AG04449 (cell line): ENCODE measurements around the gene KCNJ6.
"Not testable (repeated sequence)": the region's sequence is repeated elsewhere in the genome, so short reads cannot be mapped to it uniquely, and the experiment has no call there.

Source experiments
- CTCF ChIA-PET: fragments of 350-600 bp; formaldehyde crosslinking; extraction: SDS; loops from one replicate; lab custom pipeline; 2021; ENCODE audit warnings: antibody characterized with exemption; lab: Yijun Ruan, JAX
- POLR2A ChIA-PET: fragments of 400-600, 350-600 bp; formaldehyde crosslinking; extraction: SDS; loops from one replicate; lab custom pipeline; 2020; ENCODE audit warnings: antibody characterized with exemption, inconsistent platforms; lab: Yijun Ruan, JAX
- DNase-seq: peaks from one replicate; pipeline ENCODE4 v3.0.0-alpha.2; 2010; ENCODE audit warnings: low read depth, low spot score
- H3K4me3 ChIP-seq: 2 replicates; pipeline ENCODE4 v1.5.1; 2011; ENCODE audit warnings: low read depth, mild to moderate bottlenecking, control low read depth, low read length
- TF ChIP-seq, protein P1 (sequence below): IDR thresholded peaks from one replicate; pipeline ENCODE4 v1.5.1; 2011; ENCODE audit warnings: mild to moderate bottlenecking, moderate library complexity, low read length, control low read depth, inconsistent platforms; ENCODE audit not compliant: insufficient read depth; ENCODE audit errors: missing control alignments

KCNJ6 gene

GRCh38 chr21:37767984-37768383, 148.3 kb downstream of the KCNJ6 start:
- POLR2A ChIA-PET: no interaction called here
- no peak for DNase-seq
- CTCF ChIA-PET: interaction anchor here (1.3 to 1.8 kb wide), 3 partner anchors 9 to 146 kb away, joined by 4 to 10 read pairs (median 4); no protein-coding TSS in a partner anchor

GRCh38 chr21:37766129-37766528, 150.1 kb downstream of the KCNJ6 start:
- POLR2A ChIA-PET: no interaction called here
- CTCF ChIA-PET: interaction anchor here (1.3 kb wide), 1 partner anchor 361 kb away, joined by 3 read pairs; no protein-coding TSS in a partner anchor

More at GRCh38 chr21:37767984-37768383, 148.3 kb downstream of the KCNJ6 start:
- TF ChIP-seq, protein P1, sequence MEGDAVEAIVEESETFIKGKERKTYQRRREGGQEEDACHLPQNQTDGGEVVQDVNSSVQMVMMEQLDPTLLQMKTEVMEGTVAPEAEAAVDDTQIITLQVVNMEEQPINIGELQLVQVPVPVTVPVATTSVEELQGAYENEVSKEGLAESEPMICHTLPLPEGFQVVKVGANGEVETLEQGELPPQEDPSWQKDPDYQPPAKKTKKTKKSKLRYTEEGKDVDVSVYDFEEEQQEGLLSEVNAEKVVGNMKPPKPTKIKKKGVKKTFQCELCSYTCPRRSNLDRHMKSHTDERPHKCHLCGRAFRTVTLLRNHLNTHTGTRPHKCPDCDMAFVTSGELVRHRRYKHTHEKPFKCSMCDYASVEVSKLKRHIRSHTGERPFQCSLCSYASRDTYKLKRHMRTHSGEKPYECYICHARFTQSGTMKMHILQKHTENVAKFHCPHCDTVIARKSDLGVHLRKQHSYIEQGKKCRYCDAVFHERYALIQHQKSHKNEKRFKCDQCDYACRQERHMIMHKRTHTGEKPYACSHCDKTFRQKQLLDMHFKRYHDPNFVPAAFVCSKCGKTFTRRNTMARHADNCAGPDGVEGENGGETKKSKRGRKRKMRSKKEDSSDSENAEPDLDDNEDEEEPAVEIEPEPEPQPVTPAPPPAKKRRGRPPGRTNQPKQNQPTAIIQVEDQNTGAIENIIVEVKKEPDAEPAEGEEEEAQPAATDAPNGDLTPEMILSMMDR: no peak
- no peak overlapping the region for H3K4me3 ChIP-seq

GRCh38 chr21:37765221-37765900, 150.9 kb downstream of the KCNJ6 start:
- TF ChIP-seq, protein P1: no peak
- POLR2A ChIA-PET: no interaction called here
- H3K4me3 ChIP-seq: no peak overlapping the region
- DNase-seq: no peak
- CTCF ChIA-PET: interaction anchor here (0.6 to 1.3 kb wide), 3 partner anchors 153 to 587 kb away, joined by 3 to 4 read pairs (median 3); no protein-coding TSS in a partner anchor

More at GRCh38 chr21:37766129-37766528, 150.1 kb downstream of the KCNJ6 start:
- H3K4me3 ChIP-seq: no peak overlapping the region
- no peak for DNase-seq
- TF ChIP-seq, protein P1: no peak

DNA sequence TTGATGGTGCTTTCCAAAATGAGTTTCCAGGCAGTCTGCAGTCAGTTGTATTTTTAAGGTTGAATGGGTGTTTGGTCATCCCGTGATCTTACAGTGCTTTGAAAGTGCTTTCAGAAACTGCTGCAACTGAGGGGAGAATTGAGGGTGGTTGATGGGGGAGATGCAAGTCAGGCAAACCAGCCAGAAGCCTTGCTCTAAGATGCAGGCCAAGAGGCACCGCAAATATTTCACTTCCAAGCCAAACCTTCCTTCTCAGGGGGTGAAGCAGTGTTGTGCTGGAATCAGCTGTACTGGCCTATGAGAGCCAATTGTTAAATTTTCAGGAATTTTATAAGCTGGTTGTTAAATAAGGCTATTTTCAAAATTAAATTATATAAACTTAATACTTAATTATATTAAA, 151.6 kb downstream of the KCNJ6 start:
- TF ChIP-seq, protein P1: no peak
- DNase-seq: no peak
- ChIA-PET POLR2A (no interaction called here), CTCF (interaction anchor here (0.6 to 1.3 kb wide), 2 partner anchors 154 to 362 kb away, joined by 3 to 4 read pairs; no protein-coding TSS in a partner anchor)
- no peak overlapping the region for H3K4me3 ChIP-seq

GRCh38 chr21:37763298-37763697, 153.0 kb downstream of the KCNJ6 start:
- TF ChIP-seq, protein P1: no peak
- no peak for DNase-seq
- H3K4me3 ChIP-seq: no peak overlapping the region
- CTCF ChIA-PET: interaction anchor here (0.8 kb wide), 1 partner anchor 52 kb away, joined by 3 read pairs; no protein-coding TSS in a partner anchor
- POLR2A ChIA-PET: no interaction called here

- no peak overlapping the region for H3K4me3 ChIP-seq
- CTCF ChIA-PET: interaction anchor here (0.8 to 1.4 kb wide), 3 partner anchors 26 to 364 kb away, joined by 3 to 5 read pairs (median 3); no protein-coding TSS in a partner anchor
- no peak for DNase-seq
- POLR2A ChIA-PET: no interaction called here
- TF ChIP-seq, protein P1: no peak
These were observed 153.7 kb downstream of the KCNJ6 start for GRCh38 chr21:37762606-37763005.

DNA sequence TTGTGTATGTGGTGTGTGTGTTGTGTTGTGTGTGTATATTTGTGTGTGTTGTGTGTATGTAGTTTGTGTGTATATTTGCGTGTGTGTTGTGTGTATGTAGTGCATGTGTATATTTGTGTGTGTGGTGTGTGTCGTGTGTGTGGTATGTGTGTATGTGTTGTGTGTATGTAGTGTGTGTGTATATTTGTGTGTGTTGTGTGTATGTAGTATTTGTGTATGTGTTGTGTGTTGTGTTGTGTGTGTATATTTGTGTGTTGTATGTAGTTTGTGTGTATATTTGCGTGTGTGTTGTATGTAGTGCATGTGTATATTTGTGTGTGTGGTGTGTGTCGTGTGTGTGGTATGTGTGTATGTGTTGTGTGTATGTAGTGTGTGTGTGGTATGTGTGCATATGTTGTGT, 154.9 kb downstream of the KCNJ6 start:
- CTCF ChIA-PET, POLR2A ChIA-PET, H3K4me3 ChIP-seq, DNase-seq: not testable (repeated sequence)
